Loucy (cell line): ENCODE results near the gene CACUL1.

ENCODE experiments used
- H2AFZ ChIP-seq: fragments of 200-600 bp; sonication (generic); 2 replicates; pipeline ENCODE4 v1.6.0; 2016; ENCODE audit warnings: antibody characterized with exemption, mild to moderate bottlenecking, low read length, moderate library complexity
- H3F3A ChIP-seq: fragments of 200-600 bp; 2 replicates; pipeline ENCODE4 v1.6.0; 2016; ENCODE audit warnings: antibody characterized with exemption, low read depth, mild to moderate bottlenecking
- H3K27me3 ChIP-seq: fragments of 200-600 bp; sonication (generic); 2 replicates; pipeline ENCODE4 v1.6.1; 2014; ENCODE audit warnings: low read length, mild to moderate bottlenecking; ENCODE audit not compliant: insufficient read depth, poor library complexity, severe bottlenecking
- H3K36me3 ChIP-seq: fragments of 200-600 bp; sonication (generic); 2 replicates; pipeline ENCODE4 v1.6.1; 2016; ENCODE audit warnings: low read length; ENCODE audit not compliant: insufficient read depth
- H3K4me1 ChIP-seq: fragments of 200-600 bp; sonication (generic); 2 replicates; pipeline ENCODE4 v1.5.1; 2014; ENCODE audit warnings: low read length, mild to moderate bottlenecking; ENCODE audit not compliant: insufficient read depth, poor library complexity, severe bottlenecking
- H3K4me2 ChIP-seq: fragments of 200-600 bp; sonication (generic); 2 replicates; pipeline ENCODE4 v1.6.0; 2014; ENCODE audit warnings: antibody characterized with exemption, low read length, low read depth, mild to moderate bottlenecking; ENCODE audit not compliant: poor library complexity, severe bottlenecking
- H3K4me3 ChIP-seq: fragments of 200-600 bp; sonication (generic); 2 replicates; pipeline ENCODE4 v1.5.1; 2014; ENCODE audit warnings: low read length, mild to moderate bottlenecking, mixed read lengths; ENCODE audit not compliant: poor library complexity, severe bottlenecking
- H3K79me2 ChIP-seq: fragments of 200-600 bp; sonication (generic); 2 replicates; pipeline ENCODE4 v1.6.1; 2014; ENCODE audit warnings: low read length; ENCODE audit not compliant: insufficient read depth
- H3K9ac ChIP-seq: fragments of 200-600 bp; sonication (generic); 2 replicates; pipeline ENCODE4 v1.6.0; 2014; ENCODE audit warnings: mild to moderate bottlenecking, low read depth, low read length, moderate library complexity; ENCODE audit not compliant: poor library complexity, severe bottlenecking
- H3K9me2 ChIP-seq: fragments of 200-600 bp; sonication (generic); replicated peaks from 2 replicates; pipeline ENCODE4 v1.6.1; 2016; ENCODE audit warnings: low read depth, low read length, mixed read lengths
- H3K9me3 ChIP-seq: fragments of 200-600 bp; sonication (generic); 2 replicates; pipeline ENCODE4 v1.6.1; 2014; ENCODE audit warnings: mild to moderate bottlenecking, antibody characterized with exemption, low read length, low read depth; ENCODE audit not compliant: insufficient read depth
- H4K20me1 ChIP-seq: fragments of 200-600 bp; sonication (generic); 2 replicates; pipeline ENCODE4 v1.6.0; 2014; ENCODE audit warnings: antibody characterized with exemption, low read length, mild to moderate bottlenecking; ENCODE audit not compliant: insufficient read depth, poor library complexity, severe bottlenecking
- EZH2phosphoT487 ChIP-seq: fragments of 200-600 bp; IDR thresholded peaks from 2 replicates; pipeline ENCODE4 v1.6.1; 2018; ENCODE audit warnings: antibody characterized with exemption, mild to moderate bottlenecking, moderate library complexity, borderline replicate concordance
- TF ChIP-seq, protein P1 (sequence below): fragments of 200-600 bp; sonication (generic); conservative IDR thresholded peaks from 2 replicates; pipeline ENCODE4 v1.5.1; 2014; ENCODE audit warnings: mild to moderate bottlenecking, antibody characterized with exemption, low read length

CACUL1 gene

DNA sequence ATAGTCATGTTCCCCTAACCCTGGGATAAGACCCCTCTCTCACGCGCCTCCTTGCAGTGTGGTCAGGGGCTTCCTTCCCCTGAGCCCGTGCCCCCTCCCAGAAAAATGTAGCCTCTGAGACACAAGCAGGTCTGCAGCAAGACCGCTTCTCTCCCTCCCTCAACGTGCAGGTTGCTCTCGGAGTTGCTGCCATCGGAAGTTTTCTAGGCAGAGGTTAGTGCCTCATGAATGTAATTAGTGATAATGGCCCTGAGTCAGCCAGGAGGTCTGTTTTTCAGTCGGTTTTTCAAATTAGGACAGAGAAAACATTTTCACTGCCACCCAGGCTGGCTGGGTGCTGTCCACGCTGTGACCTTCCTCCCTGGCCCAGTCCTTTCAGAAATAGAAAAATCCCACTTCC lies 116.1 kb downstream of the CACUL1 start:
- no peak overlapping the region for H3K4me3 ChIP-seq
- no peak for TF ChIP-seq EZH2phosphoT487
- TF ChIP-seq, protein P1, sequence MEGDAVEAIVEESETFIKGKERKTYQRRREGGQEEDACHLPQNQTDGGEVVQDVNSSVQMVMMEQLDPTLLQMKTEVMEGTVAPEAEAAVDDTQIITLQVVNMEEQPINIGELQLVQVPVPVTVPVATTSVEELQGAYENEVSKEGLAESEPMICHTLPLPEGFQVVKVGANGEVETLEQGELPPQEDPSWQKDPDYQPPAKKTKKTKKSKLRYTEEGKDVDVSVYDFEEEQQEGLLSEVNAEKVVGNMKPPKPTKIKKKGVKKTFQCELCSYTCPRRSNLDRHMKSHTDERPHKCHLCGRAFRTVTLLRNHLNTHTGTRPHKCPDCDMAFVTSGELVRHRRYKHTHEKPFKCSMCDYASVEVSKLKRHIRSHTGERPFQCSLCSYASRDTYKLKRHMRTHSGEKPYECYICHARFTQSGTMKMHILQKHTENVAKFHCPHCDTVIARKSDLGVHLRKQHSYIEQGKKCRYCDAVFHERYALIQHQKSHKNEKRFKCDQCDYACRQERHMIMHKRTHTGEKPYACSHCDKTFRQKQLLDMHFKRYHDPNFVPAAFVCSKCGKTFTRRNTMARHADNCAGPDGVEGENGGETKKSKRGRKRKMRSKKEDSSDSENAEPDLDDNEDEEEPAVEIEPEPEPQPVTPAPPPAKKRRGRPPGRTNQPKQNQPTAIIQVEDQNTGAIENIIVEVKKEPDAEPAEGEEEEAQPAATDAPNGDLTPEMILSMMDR: no peak

DNA sequence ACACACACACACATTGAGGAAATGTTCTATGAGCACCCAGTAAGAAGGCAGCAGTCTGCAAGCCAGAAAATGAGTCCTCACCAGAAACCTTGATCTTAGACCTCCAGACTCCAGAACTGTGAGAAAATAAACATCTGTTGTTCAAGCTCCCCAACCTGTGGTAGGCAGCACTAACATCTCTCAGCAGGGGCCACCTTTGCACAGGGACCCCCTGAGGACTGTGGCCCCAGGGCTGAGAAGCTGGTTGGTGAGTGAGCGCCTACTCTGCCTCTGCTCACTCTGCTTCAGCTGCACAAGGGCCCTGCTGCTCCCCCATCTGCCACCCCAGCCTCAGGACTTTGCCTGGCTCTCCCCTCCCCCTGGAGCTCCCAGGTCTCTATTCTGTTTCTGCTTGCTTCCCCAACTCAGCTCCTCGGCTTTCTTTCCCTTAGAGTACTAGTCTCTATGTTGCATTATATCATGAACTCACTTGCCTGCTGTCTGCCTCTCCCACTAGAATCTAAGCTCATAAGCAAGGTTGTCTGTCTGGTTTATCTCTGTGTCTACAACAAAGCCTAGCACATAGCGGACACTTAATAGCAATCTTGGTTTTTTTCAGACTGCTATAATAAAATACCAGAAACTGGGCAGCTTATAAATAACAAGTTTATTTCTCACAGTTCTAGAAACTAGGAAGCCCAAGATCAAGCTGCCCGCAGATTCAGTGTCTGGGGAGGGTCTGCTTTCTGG lies 118.9 kb downstream of the CACUL1 start:
- Histone ChIP-seq H3K9me3 (no peaks in the 10 kb centered on the region; the same call in 1 of the 2 replicates), H3K9ac (no peak overlapping the region), H3K27me3 (no peaks in the 10 kb centered on the region), H3K4me2 (no peak overlapping the region), H3K4me3 (no peak overlapping the region), H3K4me1 (no peaks in the 10 kb centered on the region), H4K20me1 (no peaks in the 10 kb centered on the region), H3F3A (no peaks in the 10 kb centered on the region), H3K9me2 (no peaks in the 10 kb centered on the region), H2AFZ (no peak overlapping the region), H3K79me2 (no peaks in the 10 kb centered on the region), H3K36me3 (no peaks in the 10 kb centered on the region)
- no peak for TF ChIP-seq EZH2phosphoT487
- TF ChIP-seq, protein P1: no peak

More for the DNA sequence above, 116.1 kb downstream of the CACUL1 start:
- H2AFZ ChIP-seq: no peak overlapping the region
- no peaks in the 10 kb centered on the region for H3K9me2 ChIP-seq
- no peaks in the 10 kb centered on the region for H3K79me2 ChIP-seq
- no peak overlapping the region for H3K4me2 ChIP-seq
- H3K9me3 ChIP-seq: no peaks in the 10 kb centered on the region; the same call in 1 of the 2 replicates
- no peaks in the 10 kb centered on the region for H3K4me1 ChIP-seq
- H3F3A ChIP-seq: no peaks in the 10 kb centered on the region
- H3K9ac ChIP-seq: no peak overlapping the region
- no peaks in the 10 kb centered on the region for H3K27me3 ChIP-seq
- no peaks in the 10 kb centered on the region for H3K36me3 ChIP-seq
- H4K20me1 ChIP-seq: no peaks in the 10 kb centered on the region

DNA sequence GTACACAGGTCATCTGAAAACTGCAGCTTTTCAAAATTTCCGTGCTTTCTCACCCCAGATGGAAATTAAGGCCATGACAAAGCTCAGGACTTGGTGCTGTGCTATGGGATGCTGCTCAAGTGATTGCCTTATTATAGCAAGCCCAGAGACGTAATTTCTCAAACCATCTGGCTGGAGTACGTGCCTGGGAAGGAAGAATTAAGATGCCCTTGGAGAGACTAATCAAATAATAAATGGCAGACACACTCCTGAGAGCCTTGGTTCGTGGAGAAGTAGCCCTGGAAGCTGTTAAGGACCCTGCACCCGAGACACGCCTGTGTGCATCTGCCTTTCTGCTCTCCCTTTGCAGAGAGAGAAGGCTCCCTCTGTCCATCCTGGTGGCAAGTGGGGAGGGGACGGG lies 121.0 kb downstream of the CACUL1 start:
- Histone ChIP-seq H3F3A (no peaks in the 10 kb centered on the region), H3K9me3 (no peaks in the 10 kb centered on the region), H2AFZ (no peak overlapping the region), H3K4me2 (no peak overlapping the region), H3K27me3 (no peaks in the 10 kb centered on the region), H3K4me1 (no peaks in the 10 kb centered on the region), H3K36me3 (no peaks in the 10 kb centered on the region), H3K9me2 (no peaks in the 10 kb centered on the region), H3K79me2 (no peaks in the 10 kb centered on the region), H3K4me3 (no peak overlapping the region), H4K20me1 (no peaks in the 10 kb centered on the region), H3K9ac (no peak overlapping the region)
- TF ChIP-seq, protein P1: no peak
- no peak for TF ChIP-seq EZH2phosphoT487
